ENCODE measurements around the gene WNK2.
"Not testable (repeated sequence)": the region's sequence is repeated elsewhere in the genome, so short reads cannot be mapped to it uniquely, and the experiment has no call there.

WNK2 gene

GRCh38 chr9:93315118-93315517, 131.2 kb downstream of the WNK2 start:
- no peak for FAIRE-seq

GRCh38 chr9:93315960-93316359, 132.0 kb downstream of the WNK2 start:
- FAIRE-seq = no peak

- FAIRE-seq = no peak
Measured at GRCh38 chr9:93316726-93317494, 133.0 kb downstream of the WNK2 start.

- no peak for FAIRE-seq
Measured at GRCh38 chr9:93317495-93318094, 133.7 kb downstream of the WNK2 start.

- no peak for FAIRE-seq
Measured at GRCh38 chr9:93318480-93318879, 134.5 kb downstream of the WNK2 start.

- no peak for FAIRE-seq
Measured at GRCh38 chr9:93319301-93319991, 135.5 kb downstream of the WNK2 start.

- FAIRE-seq = no peak
Measured at GRCh38 chr9:93319992-93320500, 136.1 kb downstream of the WNK2 start.

GRCh38 chr9:93320591-93321219, 136.8 kb downstream of the WNK2 start:
- FAIRE-seq = no peak

- FAIRE-seq = no peak
Measured at GRCh38 chr9:93321220-93321610, 137.3 kb downstream of the WNK2 start.

- FAIRE-seq = not testable (repeated sequence)
Measured at GRCh38 chr9:93323446-93323954, 139.6 kb downstream of the WNK2 start.

GRCh38 chr9:93324191-93324834, 140.4 kb downstream of the WNK2 start:
- FAIRE-seq = no peak

GRCh38 chr9:93325307-93326035, 141.5 kb downstream of the WNK2 start:
- no peak for FAIRE-seq

GRCh38 chr9:93326056-93326455, 142.1 kb downstream of the WNK2 start:
- FAIRE-seq = no peak

- no peak for FAIRE-seq
Measured at GRCh38 chr9:93326654-93327053, 142.7 kb downstream of the WNK2 start.

- FAIRE-seq = no peak
Measured at GRCh38 chr9:93329629-93330280, 145.8 kb downstream of the WNK2 start.

- FAIRE-seq = no peak
Measured at GRCh38 chr9:93332317-93332716, 148.4 kb downstream of the WNK2 start.

- FAIRE-seq = no peak
Measured at GRCh38 chr9:93336720-93337119, 152.8 kb downstream of the WNK2 start.

GRCh38 chr9:93338196-93338595, 154.3 kb downstream of the WNK2 start:
- FAIRE-seq = not testable (repeated sequence)

- FAIRE-seq = no peak
Measured at GRCh38 chr9:93340091-93340490, 156.2 kb downstream of the WNK2 start.

- FAIRE-seq = not testable (repeated sequence)
Measured at GRCh38 chr9:93341820-93342219, 157.9 kb downstream of the WNK2 start.

- FAIRE-seq = not testable (repeated sequence)
Measured at GRCh38 chr9:93342428-93342827, 158.5 kb downstream of the WNK2 start.
